ENCODE measurements around the gene DOCK4. TPM values are rescaled to one million over a fixed set of nuclear protein-coding genes. Genes with fewer than 3 reads are reported as not detected.
"Not testable (repeated sequence)": the region's sequence is repeated elsewhere in the genome, so short reads cannot be mapped to it uniquely, and the experiment has no call there.

The DOCK4 gene
- polyA plus RNA-seq, 2 of the 4 experiments (the other 2 are of a cell fraction): 13.7 to 15.7 TPM

GRCh38 chr7:112129655-112130323 is 76.4 kb downstream of the DOCK4 start:
- TF ChIP-seq CHD2 (IDR thresholded peaks at IDR 0.05; ENCODE audit: low read length, partially characterized antibody): no peak
- POLR2A ChIA-PET: no interaction called here
- 53% methylated on average over 5 of the region's 5 CpGs for WGBS (ENCODE audit: missing lambda C conversion rate)
- Histone ChIP-seq H3K4me1 (0 out of 3 replicates have a peak, but pooled peaks cover 4% of the 10 kb centered on the region), H3K4me2 (no peak overlapping the region), H3K9me3 (no peaks in the 10 kb centered on the region), H3K4me3 (no peak overlapping the region), H3K27ac (no peak overlapping the region)
- FAIRE-seq: no peak
- ATAC-seq: no peak
- CTCF ChIA-PET: interaction anchor here (1.3 kb wide), 1 partner anchor 9 kb away, joined by 3 read pairs; no protein-coding TSS in a partner anchor
- no peak for DNase-seq (ENCODE audit: low read depth in 1 of 2, low spot score in 1 of 2)

- H3K9me3 ChIP-seq; FAIRE-seq; H3K27ac ChIP-seq; DNase-seq (ENCODE audit: low read depth in 1 of 2, low spot score in 1 of 2); H3K4me1 ChIP-seq; H3K4me2 ChIP-seq; POLR2A ChIA-PET; ATAC-seq; H3K4me3 ChIP-seq: not testable (repeated sequence)
- 93% methylated on average over 6 of the region's 8 CpGs for WGBS (ENCODE audit: missing lambda C conversion rate)
- CTCF ChIA-PET: interaction anchor here (1.3 kb wide), 1 partner anchor 10 kb away, joined by 3 read pairs; no protein-coding TSS in a partner anchor
Measured at GRCh38 chr7:112128461-112129425, 77.5 kb downstream of the DOCK4 start.

GRCh38 chr7:112128041-112128440 is 78.2 kb downstream of the DOCK4 start:
- FAIRE-seq; POLR2A ChIA-PET; H3K4me3 ChIP-seq; ATAC-seq; CTCF ChIA-PET; H3K27ac ChIP-seq; DNase-seq (ENCODE audit: low read depth in 1 of 2, low spot score in 1 of 2); H3K4me1 ChIP-seq; H3K9me3 ChIP-seq; H3K4me2 ChIP-seq: not testable (repeated sequence)
- 100% methylated on average over 13 of the region's 13 CpGs for WGBS (ENCODE audit: missing lambda C conversion rate)

- FAIRE-seq (no peak), ATAC-seq (no peak), DNase-seq (ENCODE audit: low read depth in 1 of 2, low spot score in 1 of 2) (no peak)
- WGBS (ENCODE audit: missing lambda C conversion rate): 85% methylated on average over 2 of the region's 2 CpGs
- ChIA-PET CTCF (no interaction called here), POLR2A (no interaction called here)
- TF ChIP-seq CEBPB (IDR thresholded peaks at IDR 0.05): no peak
- TF ChIP-seq USF2 (IDR thresholded peaks at IDR 0.05): no peak
- TF ChIP-seq EHF (CRISPR knock-in tag; IDR thresholded peaks at IDR 0.05): no peak
- no peak for TF ChIP-seq TP53 (CRISPR knock-in tag; IDR thresholded peaks at IDR 0.05)
- no peak for TF ChIP-seq FOXS1 (CRISPR knock-in tag; IDR thresholded peaks at IDR 0.05)
- no peak for TF ChIP-seq NR3C1 (IDR thresholded peaks at IDR 0.05)
- no peak for TF ChIP-seq RFX5 (IDR thresholded peaks at IDR 0.05)
- TF ChIP-seq JUNB (IDR thresholded peaks at IDR 0.05): no peak
- no peak for TF ChIP-seq NFE2L2 (conservative IDR thresholded peaks at IDR 0.05; ENCODE audit: low read length)
- no peak for TF ChIP-seq ZC3H11A (IDR thresholded peaks at IDR 0.05)
- no peak for TF ChIP-seq PHF8 (IDR thresholded peaks at IDR 0.05; ENCODE audit: borderline replicate concordance, low read depth)
- no peak for TF ChIP-seq RNF2 (IDR thresholded peaks at IDR 0.05; ENCODE audit: borderline replicate concordance, low read depth)
- TF ChIP-seq HEYL (CRISPR knock-in tag; IDR thresholded peaks at IDR 0.05): no peak
- TF ChIP-seq MAX (IDR thresholded peaks at IDR 0.05): no peak
- no peak for TF ChIP-seq HOXA7 (CRISPR knock-in tag; IDR thresholded peaks at IDR 0.05)
- no peak overlapping the region for H3K4me2 ChIP-seq
- H3K9me3 ChIP-seq: no peaks in the 10 kb centered on the region
- peaks cover 10% of the 10 kb centered on the region; the same call in 1 of the 3 replicates for H3K4me1 ChIP-seq
- no peak overlapping the region for H3K4me3 ChIP-seq
- no peak overlapping the region for H3K27ac ChIP-seq
Measured at GRCh38 chr7:112125250-112125649, 80.9 kb downstream of the DOCK4 start.
